Prostate gland (tissue), 2 donors: ENCODE measurements around the gene CCDC91.

Experiments used
- POLR2A ChIP-seq: fragments of 450-650 bp; IDR thresholded peaks from one replicate; pipeline ENCODE4 v1.6.1; 2016; ENCODE audit warnings: antibody characterized with exemption, mild to moderate bottlenecking
- POLR2AphosphoS5 ChIP-seq: sonication (generic); formaldehyde crosslinking; IDR thresholded peaks from one replicate; pipeline ENCODE4 v1.6.1; 2017; ENCODE audit warnings: antibody characterized with exemption
- TF ChIP-seq, protein P1 (sequence below), 4 experiments: fragments of 200-600 bp in 2 of 4; fragments of 450-650 bp in 2 of 4; sonication (generic) in 2 of 4; IDR thresholded peaks; 1 replicate in 3 of 4; 2 replicates in 1 of 4; pipeline ENCODE4 v1.5.1; 2016 to 2019; ENCODE audit warnings: antibody characterized with exemption in 4 of 4, mild to moderate bottlenecking in 2 of 4, moderate library complexity in 2 of 4

GRCh38 chr12:28570811-28571210 lies 380.6 kb downstream of the CCDC91 start:
- TF ChIP-seq, protein P1, sequence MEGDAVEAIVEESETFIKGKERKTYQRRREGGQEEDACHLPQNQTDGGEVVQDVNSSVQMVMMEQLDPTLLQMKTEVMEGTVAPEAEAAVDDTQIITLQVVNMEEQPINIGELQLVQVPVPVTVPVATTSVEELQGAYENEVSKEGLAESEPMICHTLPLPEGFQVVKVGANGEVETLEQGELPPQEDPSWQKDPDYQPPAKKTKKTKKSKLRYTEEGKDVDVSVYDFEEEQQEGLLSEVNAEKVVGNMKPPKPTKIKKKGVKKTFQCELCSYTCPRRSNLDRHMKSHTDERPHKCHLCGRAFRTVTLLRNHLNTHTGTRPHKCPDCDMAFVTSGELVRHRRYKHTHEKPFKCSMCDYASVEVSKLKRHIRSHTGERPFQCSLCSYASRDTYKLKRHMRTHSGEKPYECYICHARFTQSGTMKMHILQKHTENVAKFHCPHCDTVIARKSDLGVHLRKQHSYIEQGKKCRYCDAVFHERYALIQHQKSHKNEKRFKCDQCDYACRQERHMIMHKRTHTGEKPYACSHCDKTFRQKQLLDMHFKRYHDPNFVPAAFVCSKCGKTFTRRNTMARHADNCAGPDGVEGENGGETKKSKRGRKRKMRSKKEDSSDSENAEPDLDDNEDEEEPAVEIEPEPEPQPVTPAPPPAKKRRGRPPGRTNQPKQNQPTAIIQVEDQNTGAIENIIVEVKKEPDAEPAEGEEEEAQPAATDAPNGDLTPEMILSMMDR (IDR thresholded peaks at IDR 0.05), result no peak
- no peak for TF ChIP-seq POLR2A
- no peak for TF ChIP-seq POLR2AphosphoS5
